Endodermal cell (in vitro differentiated cells): ENCODE data around the gene SLC35F6. TPM values are rescaled to one million over a fixed set of nuclear protein-coding genes. Genes with fewer than 3 reads are reported as not detected.
"Not testable (repeated sequence)": the region's sequence is repeated elsewhere in the genome, so short reads cannot be mapped to it uniquely, and the experiment has no call there.

ENCODE experiments used
- DNase-seq: peaks from one replicate; pipeline ENCODE4 v3.0.0-alpha.2; 2017
- H3K27ac ChIP-seq: 2 replicates; pipeline ENCODE4 v1.5.1; 2013; ENCODE audit warnings: mild to moderate bottlenecking, low read depth, low read length, moderate library complexity
- H3K27me3 ChIP-seq: 2 replicates; pipeline ENCODE4 v1.6.1; 2013; ENCODE audit warnings: mild to moderate bottlenecking, low read length, moderate library complexity; ENCODE audit not compliant: insufficient read depth, control insufficient read depth, poor library complexity, severe bottlenecking
- H3K36me3 ChIP-seq: 2 replicates; pipeline ENCODE4 v1.7.0; 2013; ENCODE audit warnings: mild to moderate bottlenecking, low read length, moderate library complexity; ENCODE audit not compliant: control insufficient read depth, insufficient read depth
- H3K4me1 ChIP-seq: one replicate; pipeline ENCODE4 v1.7.0; 2013; ENCODE audit warnings: low read length; ENCODE audit not compliant: control insufficient read depth, insufficient read depth
- H3K4me3 ChIP-seq: 2 replicates; pipeline ENCODE4 v1.5.1; 2013; ENCODE audit warnings: mild to moderate bottlenecking, low read length, moderate library complexity
- H3K9ac ChIP-seq: 2 replicates; pipeline ENCODE4 v1.6.1; 2013; ENCODE audit warnings: mild to moderate bottlenecking, low read length, moderate library complexity; ENCODE audit not compliant: poor library complexity, severe bottlenecking; ENCODE audit errors: extremely low read depth
- H3K9me3 ChIP-seq: 2 replicates; pipeline ENCODE4 v1.6.1; 2013; ENCODE audit warnings: mild to moderate bottlenecking, low read length, moderate library complexity; ENCODE audit not compliant: control insufficient read depth
- H3K27ac Mint-ChIP-seq: 2 replicates; pipeline ENCODE4 v1.8.0; 2020; ENCODE audit warnings: mixed read lengths
- H3K27me3 Mint-ChIP-seq: 2 replicates; pipeline ENCODE4 v1.8.0; 2021; ENCODE audit warnings: mild to moderate bottlenecking, mixed read lengths; ENCODE audit not compliant: insufficient read depth
- H3K36me3 Mint-ChIP-seq: 2 replicates; pipeline ENCODE4 v1.8.0; 2020; ENCODE audit warnings: low read depth, mixed read lengths
- H3K4me1 Mint-ChIP-seq: 2 replicates; pipeline ENCODE4 v1.8.0; 2020; ENCODE audit warnings: mixed read lengths
- H3K4me3 Mint-ChIP-seq: 2 replicates; pipeline ENCODE4 v1.8.0; 2020; ENCODE audit warnings: mild to moderate bottlenecking, moderate library complexity, mixed read lengths
- H3K9me3 Mint-ChIP-seq: 2 replicates; pipeline ENCODE4 v1.8.0; 2020; ENCODE audit warnings: mild to moderate bottlenecking, mixed read lengths
- CTCF ChIP-seq: fragments of 200-600 bp; sonication (generic); conservative IDR thresholded peaks from 2 replicates; pipeline ENCODE4 v1.5.0; 2021; ENCODE audit warnings: antibody characterized with exemption, mild to moderate bottlenecking
- WGBS, 2 experiments: methylation state at CpG; one replicate each; pipeline versions ENCODE4 v1.1.5 to v1.1.7; 2013; ENCODE audit warnings: missing lambda C conversion rate in 2 of 2, mixed read lengths in 1 of 2; ENCODE audit not compliant: insufficient coverage in 1 of 2, insufficient read length in 1 of 2; 5-methylcytosine and 5-hydroxymethylcytosine counted together
- total RNA-seq, 2 donors: library from RNA; stranded (reverse); fragmentation: NEBNext Ultra II Directional in 1 of 2; extraction: Animal tissue kit (Norgen Biotek cat#: 25700) in 1 of 2; gene quantifications; 2 replicates in 1 of 2; 3 replicates in 1 of 2; pipeline ENCODE4 v1.2.1, GENCODE V29; 2021

The SLC35F6 gene
- total RNA-seq, 2 donors from 2014 or later = 23.3 to 24.8 TPM

GRCh38 chr2:26811791-26812694 is 48.0 kb downstream of the SLC35F6 start:
- DNase-seq = peak; percentile 47

GRCh38 chr2:26812731-26813130 is 48.6 kb downstream of the SLC35F6 start:
- Mint-ChIP-seq H3K27ac (no peak overlapping the region), H3K27me3 (peaks cover 3% of the 10 kb centered on the region), H3K4me3 (no peak overlapping the region), H3K36me3 (no peaks in the 10 kb centered on the region), H3K9me3 (peaks cover 7% of the 10 kb centered on the region), H3K4me1 (peaks cover 7% of the 10 kb centered on the region)
- no peak for DNase-seq
- no peak overlapping the region for H3K4me3 ChIP-seq
- no peaks in the 10 kb centered on the region for H3K9me3 ChIP-seq
- H3K36me3 ChIP-seq = no peaks in the 10 kb centered on the region
- WGBS, 2 experiments = 94 to 96% methylated on average over 3 of the region's 3 CpGs
- H3K4me1 ChIP-seq = no peaks in the 10 kb centered on the region
- H3K27ac ChIP-seq = no peak overlapping the region
- no peak overlapping the region for H3K9ac ChIP-seq
- no peaks in the 10 kb centered on the region for H3K27me3 ChIP-seq
- TF ChIP-seq CTCF = no peak

More at GRCh38 chr2:26811791-26812694, 48.0 kb downstream of the SLC35F6 start:
- no peak overlapping the region for H3K27ac ChIP-seq
- peaks cover 7% of the 10 kb centered on the region for H3K9me3 Mint-ChIP-seq
- no peaks in the 10 kb centered on the region for H3K27me3 ChIP-seq
- H3K4me1 Mint-ChIP-seq = peaks cover 7% of the 10 kb centered on the region
- no peak for TF ChIP-seq CTCF
- H3K4me1 ChIP-seq = no peaks in the 10 kb centered on the region
- no peaks in the 10 kb centered on the region for H3K36me3 ChIP-seq
- H3K27me3 Mint-ChIP-seq = peaks cover 1% of the 10 kb centered on the region
- no peaks in the 10 kb centered on the region for H3K36me3 Mint-ChIP-seq
- no peak overlapping the region for H3K27ac Mint-ChIP-seq
- H3K4me3 ChIP-seq = no peak overlapping the region
- no peak overlapping the region for H3K4me3 Mint-ChIP-seq
- H3K9me3 ChIP-seq = no peaks in the 10 kb centered on the region
- H3K9ac ChIP-seq = no peak overlapping the region
- WGBS, 2 experiments = 78 to 84% methylated on average over 8 to 14 of the region's 14 CpGs

GRCh38 chr2:26814072-26814765 is 50.1 kb downstream of the SLC35F6 start:
- H3K4me1 Mint-ChIP-seq, H3K9ac ChIP-seq, H3K27me3 ChIP-seq, H3K4me1 ChIP-seq, H3K27ac ChIP-seq, H3K9me3 ChIP-seq, H3K4me3 ChIP-seq, H3K27me3 Mint-ChIP-seq, H3K9me3 Mint-ChIP-seq, H3K4me3 Mint-ChIP-seq, H3K36me3 ChIP-seq, H3K27ac Mint-ChIP-seq, H3K36me3 Mint-ChIP-seq: not testable (repeated sequence)
- peak; percentile 16 for DNase-seq
- WGBS, 2 experiments = 93 to 96% methylated on average over 11 to 52 of the region's 52 CpGs
